Uterus (tissue), 4 donors: ENCODE measurements around the gene LEKR1. TPM values are rescaled to one million over a fixed set of nuclear protein-coding genes. Genes with fewer than 3 reads are reported as not detected.
"Not testable (repeated sequence)": the region's sequence is repeated elsewhere in the genome, so short reads cannot be mapped to it uniquely, and the experiment has no call there.

Source experiments
- DNase-seq, 2 donors: peaks; one replicate each; pipeline ENCODE4 v3.0.0-alpha.2; 2019 to 2020
- H3K27ac ChIP-seq, 2 donors: fragments of 200-600 bp; sonication (generic); 1 replicate in 1 of 2; 2 replicates in 1 of 2; pipeline ENCODE4 v1.5.1; 2016 to 2018
- H3K27me3 ChIP-seq, 2 donors: fragments of 200-600 bp; sonication (generic); one replicate each; pipeline ENCODE4 v1.5.1; 2018 to 2019; ENCODE audit warnings: control low read depth in 1 of 2
- H3K36me3 ChIP-seq, 2 donors: fragments of 200-600 bp; sonication (generic); one replicate each; pipeline ENCODE4 v1.5.1; 2019; ENCODE audit warnings: control low read depth in 1 of 2
- H3K4me1 ChIP-seq, 2 donors: fragments of 200-600 bp; sonication (generic); one replicate each; pipeline ENCODE4 v1.5.1; 2018 to 2019; ENCODE audit warnings: control low read depth in 1 of 2
- H3K4me3 ChIP-seq, 2 donors: fragments of 200-600 bp; sonication (generic); 1 replicate in 1 of 2; 2 replicates in 1 of 2; pipeline ENCODE4 v1.5.1; 2018 to 2019; ENCODE audit warnings: mild to moderate bottlenecking in 1 of 2
- H3K9me3 ChIP-seq, 2 donors: fragments of 200-600 bp; sonication (generic); one replicate each; pipeline ENCODE4 v1.5.1; 2019; ENCODE audit warnings: control low read depth in 1 of 2
- CTCF ChIP-seq, 4 experiments: fragments of 200-600 bp in 2 of 4; fragments of 450-650 bp in 2 of 4; sonication (generic) in 2 of 4; IDR thresholded peaks; one replicate each; pipeline ENCODE4 v1.5.1; 2016 to 2019; ENCODE audit warnings: antibody characterized with exemption in 4 of 4, mild to moderate bottlenecking in 2 of 4, moderate library complexity in 1 of 4
- POLR2A ChIP-seq, 2 donors: fragments of 450-650 bp; IDR thresholded peaks; one replicate each; pipeline ENCODE4 v1.6.1; 2016; ENCODE audit warnings: antibody characterized with exemption in 2 of 2, mild to moderate bottlenecking in 1 of 2, moderate library complexity in 1 of 2
- intact Hi-C: fragments of 100-400 bp; cut with DNase I; formaldehyde crosslinking; loops from one replicate; pipeline ENCODE4 v1.15.1; 2023; ENCODE audit warnings: low total_unique reads
- total RNA-seq, 4 donors: library from RNA; depleted of rRNA in 3 of 4; stranded (reverse); fragments of >200 nt in 3 of 4; gene quantifications; one replicate each; pipeline versions ENCODE4 v1.1.0 to v1.2.4, GENCODE V29; 2014 to 2023
- donor health status: DM: yes; HTN: yes; CAD: no.

The LEKR1 gene
- total RNA-seq, 4 donors from 2014 or later: 0.26 to 4.8 (median 2.8) TPM; not detected in 1

- Histone ChIP-seq H3K27ac (no peak overlapping the region), H3K9me3 (no peaks in the 10 kb centered on the region)
Observed at GRCh38 chr3:156888176-156888575, 62.0 kb downstream of the LEKR1 start.

GRCh38 chr3:156888576-156888975 lies 62.4 kb downstream of the LEKR1 start:
- Histone ChIP-seq H3K27ac (no peak overlapping the region), H3K4me3 (no peak overlapping the region), H3K27me3 (no peaks in the 10 kb centered on the region), H3K36me3 (no peaks in the 10 kb centered on the region), H3K9me3 (no peaks in the 10 kb centered on the region), H3K4me1 (no peaks in the 10 kb centered on the region)
- intact Hi-C loops: no loop called here
- TF ChIP-seq POLR2A (IDR thresholded peaks at IDR 0.05): no peak
- TF ChIP-seq CTCF (IDR thresholded peaks at IDR 0.05): no peak
- DNase-seq: no peak

More at GRCh38 chr3:156888176-156888575, 62.0 kb downstream of the LEKR1 start:
- Histone ChIP-seq H3K4me3 (no peak overlapping the region), H3K4me1 (no peaks in the 10 kb centered on the region), H3K36me3 (no peaks in the 10 kb centered on the region), H3K27me3 (no peaks in the 10 kb centered on the region)
- intact Hi-C loops: no loop called here
- DNase-seq: no peak
- no peak for TF ChIP-seq CTCF (IDR thresholded peaks at IDR 0.05)
- no peak for TF ChIP-seq POLR2A (IDR thresholded peaks at IDR 0.05)

- no peak for DNase-seq
- no peak overlapping the region for H3K27ac ChIP-seq
- no peaks in the 10 kb centered on the region for H3K36me3 ChIP-seq
- no peak for TF ChIP-seq CTCF (IDR thresholded peaks at IDR 0.05)
- no peak for TF ChIP-seq POLR2A (IDR thresholded peaks at IDR 0.05)
- H3K9me3 ChIP-seq: no peaks in the 10 kb centered on the region
- intact Hi-C loops: no loop called here
- H3K27me3 ChIP-seq: no peaks in the 10 kb centered on the region
- no peaks in the 10 kb centered on the region for H3K4me1 ChIP-seq
- no peak overlapping the region for H3K4me3 ChIP-seq
Observed at GRCh38 chr3:156892701-156893100, 66.5 kb downstream of the LEKR1 start.

GRCh38 chr3:156895374-156895773 lies 69.2 kb downstream of the LEKR1 start:
- H3K27me3 ChIP-seq, intact Hi-C loops, H3K9me3 ChIP-seq, H3K27ac ChIP-seq, H3K4me1 ChIP-seq, H3K4me3 ChIP-seq, H3K36me3 ChIP-seq, DNase-seq: not testable (repeated sequence)

GRCh38 chr3:156897851-156898250 lies 71.7 kb downstream of the LEKR1 start:
- H3K4me1 ChIP-seq, DNase-seq, H3K9me3 ChIP-seq, H3K4me3 ChIP-seq, intact Hi-C loops, H3K27ac ChIP-seq, H3K27me3 ChIP-seq, H3K36me3 ChIP-seq: not testable (repeated sequence)

GRCh38 chr3:156898296-156898880 lies 72.2 kb downstream of the LEKR1 start:
- H3K36me3 ChIP-seq: no peaks in the 10 kb centered on the region
- no peak overlapping the region for H3K27ac ChIP-seq
- H3K4me3 ChIP-seq: no peak overlapping the region
- H3K9me3 ChIP-seq: no peaks in the 10 kb centered on the region
- DNase-seq: no peak
- no peaks in the 10 kb centered on the region for H3K4me1 ChIP-seq
- TF ChIP-seq POLR2A (IDR thresholded peaks at IDR 0.05) (no peak), CTCF (IDR thresholded peaks at IDR 0.05) (no peak)
- no peaks in the 10 kb centered on the region for H3K27me3 ChIP-seq
- intact Hi-C loops: no loop called here
